Esophagus squamous epithelium (tissue), 4 donors: ENCODE data around the gene RBFOX2.

Experiments used
- CTCF ChIP-seq, 6 experiments: fragments of 450-650 bp in 4 of 6; fragments of 200-600 bp in 2 of 6; sonication (generic) in 2 of 6; IDR thresholded peaks; one replicate each; pipeline ENCODE4 v1.5.1; 2016 to 2019; ENCODE audit warnings: antibody characterized with exemption in 6 of 6, mild to moderate bottlenecking in 4 of 6, moderate library complexity in 4 of 6
- POLR2A ChIP-seq, 4 donors: fragments of 450-650 bp; IDR thresholded peaks; one replicate each; pipeline ENCODE4 v1.6.1; 2017; ENCODE audit warnings: antibody characterized with exemption in 4 of 4, mild to moderate bottlenecking in 4 of 4, moderate library complexity in 3 of 4

DNA sequence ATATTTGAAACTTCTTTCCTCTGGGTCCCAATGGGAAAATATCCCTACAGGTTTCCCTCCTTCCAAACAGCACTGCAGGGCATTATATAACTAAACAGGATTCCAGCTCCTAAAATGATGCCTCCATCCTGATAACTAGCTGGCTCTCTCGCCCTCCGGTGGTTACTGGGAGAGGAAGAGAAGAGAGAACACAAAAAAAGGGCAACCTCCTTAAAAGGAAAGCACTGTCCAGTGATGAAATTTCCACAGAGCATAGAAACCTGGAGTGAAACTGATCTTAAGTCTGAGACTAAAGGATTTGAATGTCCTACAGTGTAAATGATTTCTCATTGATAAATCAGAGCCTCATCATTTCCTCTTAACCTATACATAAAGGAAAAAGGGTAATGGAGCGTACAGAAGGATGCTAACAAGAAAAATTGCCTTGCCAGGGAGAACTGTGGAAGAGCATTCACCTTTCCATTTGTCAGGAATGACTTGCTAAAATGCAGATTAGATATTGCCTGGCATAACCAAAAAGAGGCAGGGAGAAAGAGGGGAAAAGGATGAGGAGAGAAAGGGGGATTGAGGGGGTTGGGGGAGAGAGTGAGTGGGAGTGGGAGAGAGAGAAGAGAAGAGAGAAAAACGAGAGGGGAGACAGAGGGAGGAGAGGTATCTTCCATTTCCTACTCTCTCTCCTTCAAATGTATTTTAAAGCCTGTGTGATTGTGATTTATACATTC lies 189.6 kb downstream of the RBFOX2 start:
- TF ChIP-seq POLR2A (IDR thresholded peaks at IDR 0.05) = no peak
- peak in 4 of 6 experiments; percentile 17 to 46 (median 40) for TF ChIP-seq CTCF (IDR thresholded peaks at IDR 0.05)
